Measurements from ENCODE around the gene TUT1.

Gene TUT1

GRCh38 chr11:62603072-62603408 lies 11.7 kb upstream of the TUT1 start:
- no peak for TF ChIP-seq CTCF (conservative IDR thresholded peaks at IDR 0.05)
- TF ChIP-seq ZFX (IDR thresholded peaks at IDR 0.05): no peak
- H3K27ac ChIP-seq: peak overlapping the region; percentile 100; the same call in 1 of the 2 replicates

- H3K27ac ChIP-seq: peak overlapping the region; percentile 100
- TF ChIP-seq CTCF (conservative IDR thresholded peaks at IDR 0.05): no peak
Measured at GRCh38 chr11:62602141-62603071, 11.1 kb upstream of the TUT1 start.

- peak; percentile 63; the same call in 1 of the 2 replicates for TF ChIP-seq ZFX (IDR thresholded peaks at IDR 0.05)
- TF ChIP-seq CTCF (conservative IDR thresholded peaks at IDR 0.05): no peak
- H3K27ac ChIP-seq: peak within 1 kb of the TSS; percentile 100
Measured at GRCh38 chr11:62601372-62602140, 10.2 kb upstream of the TUT1 start, which contains the start of gene MTA2. Gene MTA2 (minus strand): TSS chr11:62601865. CDS start chr11:62601450, 415 bp downstream.

- H3K27ac ChIP-seq: peak overlapping the region; percentile 100
Measured at GRCh38 chr11:62601122-62601371, 9.7 kb upstream of the TUT1 start.

GRCh38 chr11:62600367-62601121 lies 9.2 kb upstream of the TUT1 start:
- no peak for TF ChIP-seq ZFX (IDR thresholded peaks at IDR 0.05)
- TF ChIP-seq CTCF (conservative IDR thresholded peaks at IDR 0.05): no peak
- H3K27ac ChIP-seq: peak overlapping the region; percentile 100

More at GRCh38 chr11:62601122-62601371, 9.7 kb upstream of the TUT1 start:
- TF ChIP-seq CTCF (conservative IDR thresholded peaks at IDR 0.05) (no peak), ZFX (IDR thresholded peaks at IDR 0.05) (no peak)

- TF ChIP-seq ZFX (IDR thresholded peaks at IDR 0.05) (no peak), CTCF (conservative IDR thresholded peaks at IDR 0.05) (no peak)
- H3K27ac ChIP-seq: peak overlapping the region; percentile 100
Measured at GRCh38 chr11:62599901-62600300, 8.6 kb upstream of the TUT1 start.
